ENCODE results near the gene MARCHF4. TPM values are rescaled to one million over a fixed set of nuclear protein-coding genes. Genes with fewer than 3 reads are reported as not detected.
A peak's percentile ranks its signal among the peaks of the same experiment; 100 is the strongest.

MARCHF4 gene
- total RNA-seq, 1 experiment from 2014 or later: 0.26 TPM

GRCh38 chr2:216420367-216421101 lies 48.3 kb upstream of the MARCHF4 start:
- H3T11ph ChIP-seq (ENCODE audit: low read length): no peak overlapping the region
- H2BK12ac ChIP-seq (ENCODE audit: insufficient read length, low read depth, low read length): no peak overlapping the region
- no peaks in the 10 kb centered on the region for H3K4me1 ChIP-seq (ENCODE audit: insufficient read depth, low read length)
- H3K27ac ChIP-seq (ENCODE audit: insufficient read length, low read depth, low read length): no peak overlapping the region
- H3K9ac ChIP-seq (ENCODE audit: extremely low read depth, insufficient read length, low read length): no peak overlapping the region
- H4K20me1 ChIP-seq (ENCODE audit: control insufficient read depth, insufficient read depth, insufficient read length): no peaks in the 10 kb centered on the region
- no peak overlapping the region for H3K23ac ChIP-seq (ENCODE audit: insufficient read length, low read depth, low read length)
- no peak overlapping the region for H4K91ac ChIP-seq (ENCODE audit: insufficient read length, low read depth, low read length)
- H4K8ac ChIP-seq (replicated peaks; ENCODE audit: insufficient read length, low read depth, low read length): no peak overlapping the region
- TF ChIP-seq, protein P1, sequence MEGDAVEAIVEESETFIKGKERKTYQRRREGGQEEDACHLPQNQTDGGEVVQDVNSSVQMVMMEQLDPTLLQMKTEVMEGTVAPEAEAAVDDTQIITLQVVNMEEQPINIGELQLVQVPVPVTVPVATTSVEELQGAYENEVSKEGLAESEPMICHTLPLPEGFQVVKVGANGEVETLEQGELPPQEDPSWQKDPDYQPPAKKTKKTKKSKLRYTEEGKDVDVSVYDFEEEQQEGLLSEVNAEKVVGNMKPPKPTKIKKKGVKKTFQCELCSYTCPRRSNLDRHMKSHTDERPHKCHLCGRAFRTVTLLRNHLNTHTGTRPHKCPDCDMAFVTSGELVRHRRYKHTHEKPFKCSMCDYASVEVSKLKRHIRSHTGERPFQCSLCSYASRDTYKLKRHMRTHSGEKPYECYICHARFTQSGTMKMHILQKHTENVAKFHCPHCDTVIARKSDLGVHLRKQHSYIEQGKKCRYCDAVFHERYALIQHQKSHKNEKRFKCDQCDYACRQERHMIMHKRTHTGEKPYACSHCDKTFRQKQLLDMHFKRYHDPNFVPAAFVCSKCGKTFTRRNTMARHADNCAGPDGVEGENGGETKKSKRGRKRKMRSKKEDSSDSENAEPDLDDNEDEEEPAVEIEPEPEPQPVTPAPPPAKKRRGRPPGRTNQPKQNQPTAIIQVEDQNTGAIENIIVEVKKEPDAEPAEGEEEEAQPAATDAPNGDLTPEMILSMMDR (conservative IDR thresholded peaks at IDR 0.05): no peak
- no peak overlapping the region for H3K14ac ChIP-seq (ENCODE audit: insufficient read depth, low read length)
- no peak overlapping the region for H2BK15ac ChIP-seq (ENCODE audit: low read depth, low read length)
- no peaks in the 10 kb centered on the region for H3K27me3 ChIP-seq (ENCODE audit: insufficient read depth, low read length)
- H3K4me2 ChIP-seq (ENCODE audit: insufficient read depth, insufficient read length, low read length): no peak overlapping the region
- no peak for DNase-seq
- H3K4me3 Mint-ChIP-seq: no peak overlapping the region
- H3K4me1 Mint-ChIP-seq: peaks cover 9 to 11% of the 10 kb centered on the region in 2 experiments; a peak in 2 of 4 replicates
- H3K79me2 ChIP-seq (ENCODE audit: insufficient read depth, low read length): no peaks in the 10 kb centered on the region
- peaks cover 0 to 2% of the 10 kb centered on the region in 2 experiments; a peak in 2 of 5 replicates for H3K9me3 Mint-ChIP-seq
- H2BK5ac ChIP-seq (ENCODE audit: insufficient read length, low read length): no peak overlapping the region
- peaks cover 21 to 59% (median 55%) of the 10 kb centered on the region in 3 experiments for H3K36me3 Mint-ChIP-seq (ENCODE audit: insufficient read depth in 1 of 3, low read depth in 3 of 3)
- H3K27ac Mint-ChIP-seq: peak overlapping the region in 2 of 3 experiments; percentile 3 to 60; a peak in 3 of 7 replicates
- H3K4ac ChIP-seq (ENCODE audit: low read depth, low read length): no peak overlapping the region
- no peak overlapping the region for H3K56ac ChIP-seq (ENCODE audit: insufficient read length, low read depth, low read length)
- no peaks in the 10 kb centered on the region for H3K23me2 ChIP-seq (ENCODE audit: insufficient read length, low read depth, low read length, poor library complexity, severe bottlenecking)
- WGBS (ENCODE audit: extremely low coverage, insufficient read length, low lambda C conversion rate): no CpG with 5 or more reads among the region's 9 CpGs
- H2BK20ac ChIP-seq (ENCODE audit: low read depth, low read length, poor library complexity, severe bottlenecking): no peak overlapping the region
- no peak overlapping the region for H2AK5ac ChIP-seq (ENCODE audit: insufficient read length, low read length)
- H4K5ac ChIP-seq (ENCODE audit: insufficient read length, low read depth, low read length): no peak overlapping the region
- H3K9me3 ChIP-seq (ENCODE audit: control insufficient read depth, low read depth, low read length): no peaks in the 10 kb centered on the region
- no peaks in the 10 kb centered on the region for H3K79me1 ChIP-seq (ENCODE audit: insufficient read depth, low read depth, low read length, poor library complexity, severe bottlenecking)
- no peak overlapping the region for H2BK120ac ChIP-seq (ENCODE audit: low read depth, low read length, poor library complexity, severe bottlenecking)
- no peaks in the 10 kb centered on the region for H3K27me3 Mint-ChIP-seq (ENCODE audit: low read depth)
- H3K18ac ChIP-seq (ENCODE audit: insufficient read length, low read depth, low read length): no peak overlapping the region
- H2AFZ ChIP-seq (ENCODE audit: low read length): no peak overlapping the region
